ENCODE results near the gene PALLD. TPM values are rescaled to one million over a fixed set of nuclear protein-coding genes. Genes with fewer than 3 reads are reported as not detected.

The PALLD gene
- total RNA-seq, 1 donor from 2014 or later: 16.4 TPM

- TF ChIP-seq CTCF (IDR thresholded peaks at IDR 0.05; ENCODE audit: unreplicated experiment): no peak
- Mint-ChIP-seq H3K4me3 (ENCODE audit: unreplicated experiment) (no peak overlapping the region), H3K27ac (ENCODE audit: unreplicated experiment) (peak overlapping the region; percentile 25), H3K9me3 (ENCODE audit: unreplicated experiment) (no peaks in the 10 kb centered on the region), H3K27me3 (ENCODE audit: unreplicated experiment) (no peaks in the 10 kb centered on the region), H3K36me3 (ENCODE audit: low read depth, unreplicated experiment) (no peaks in the 10 kb centered on the region), H3K4me1 (ENCODE audit: unreplicated experiment) (peaks cover 7% of the 10 kb centered on the region)
- DNase-seq (ENCODE audit: low spot score): no peak
Observed at GRCh38 chr4:168536448-168536847, 39.6 kb downstream of the PALLD start.

- H3K4me1 Mint-ChIP-seq (ENCODE audit: unreplicated experiment): peaks cover 7% of the 10 kb centered on the region
- H3K9me3 Mint-ChIP-seq (ENCODE audit: unreplicated experiment): no peaks in the 10 kb centered on the region
- no peaks in the 10 kb centered on the region for H3K27me3 Mint-ChIP-seq (ENCODE audit: unreplicated experiment)
- DNase-seq (ENCODE audit: low spot score): no peak
- no peak overlapping the region for H3K4me3 Mint-ChIP-seq (ENCODE audit: unreplicated experiment)
- TF ChIP-seq CTCF (IDR thresholded peaks at IDR 0.05; ENCODE audit: unreplicated experiment): no peak
- H3K36me3 Mint-ChIP-seq (ENCODE audit: low read depth, unreplicated experiment): no peaks in the 10 kb centered on the region
- H3K27ac Mint-ChIP-seq (ENCODE audit: unreplicated experiment): no peak overlapping the region
Observed at GRCh38 chr4:168537086-168537485, 40.2 kb downstream of the PALLD start.

GRCh38 chr4:168537571-168537970 is 40.7 kb downstream of the PALLD start:
- H3K27ac Mint-ChIP-seq (ENCODE audit: unreplicated experiment): no peak overlapping the region
- no peaks in the 10 kb centered on the region for H3K9me3 Mint-ChIP-seq (ENCODE audit: unreplicated experiment)
- H3K4me1 Mint-ChIP-seq (ENCODE audit: unreplicated experiment): peaks cover 7% of the 10 kb centered on the region
- no peaks in the 10 kb centered on the region for H3K36me3 Mint-ChIP-seq (ENCODE audit: low read depth, unreplicated experiment)
- DNase-seq (ENCODE audit: low spot score): no peak
- no peak for TF ChIP-seq CTCF (IDR thresholded peaks at IDR 0.05; ENCODE audit: unreplicated experiment)
- no peaks in the 10 kb centered on the region for H3K27me3 Mint-ChIP-seq (ENCODE audit: unreplicated experiment)
- H3K4me3 Mint-ChIP-seq (ENCODE audit: unreplicated experiment): no peak overlapping the region

GRCh38 chr4:168538632-168539031 is 41.8 kb downstream of the PALLD start:
- H3K9me3 Mint-ChIP-seq (ENCODE audit: unreplicated experiment): no peaks in the 10 kb centered on the region
- no peaks in the 10 kb centered on the region for H3K27me3 Mint-ChIP-seq (ENCODE audit: unreplicated experiment)
- H3K36me3 Mint-ChIP-seq (ENCODE audit: low read depth, unreplicated experiment): no peaks in the 10 kb centered on the region
- no peak overlapping the region for H3K27ac Mint-ChIP-seq (ENCODE audit: unreplicated experiment)
- peaks cover 7% of the 10 kb centered on the region for H3K4me1 Mint-ChIP-seq (ENCODE audit: unreplicated experiment)
- no peak for DNase-seq (ENCODE audit: low spot score)
- no peak for TF ChIP-seq CTCF (IDR thresholded peaks at IDR 0.05; ENCODE audit: unreplicated experiment)
- no peak overlapping the region for H3K4me3 Mint-ChIP-seq (ENCODE audit: unreplicated experiment)

- Mint-ChIP-seq H3K27me3 (ENCODE audit: unreplicated experiment) (no peaks in the 10 kb centered on the region), H3K4me3 (ENCODE audit: unreplicated experiment) (no peak overlapping the region), H3K27ac (ENCODE audit: unreplicated experiment) (no peak overlapping the region), H3K36me3 (ENCODE audit: low read depth, unreplicated experiment) (no peaks in the 10 kb centered on the region), H3K9me3 (ENCODE audit: unreplicated experiment) (no peaks in the 10 kb centered on the region), H3K4me1 (ENCODE audit: unreplicated experiment) (peaks cover 12% of the 10 kb centered on the region)
- DNase-seq (ENCODE audit: low spot score): no peak
- no peak for TF ChIP-seq CTCF (IDR thresholded peaks at IDR 0.05; ENCODE audit: unreplicated experiment)
Observed at GRCh38 chr4:168540086-168540485, 43.2 kb downstream of the PALLD start.
